GM21515 (cell line): ENCODE data around the gene PLA2G4B.

Experiments used
- ATAC-seq: cut with Tn5 transposase; IDR thresholded peaks from one replicate; pipeline ENCODE4 v1.9.1; 2021; ENCODE audit not compliant: unreplicated experiment

The PLA2G4B gene

GRCh38 chr15:41869770-41870688, 31.4 kb downstream of the PLA2G4B start:
- no peak for ATAC-seq

GRCh38 chr15:41870689-41871081, 32.0 kb downstream of the PLA2G4B start:
- ATAC-seq, result no peak

- no peak for ATAC-seq
These were observed 32.7 kb downstream of the PLA2G4B start for GRCh38 chr15:41871175-41871905.

GRCh38 chr15:41872166-41872747, 33.6 kb downstream of the PLA2G4B start:
- ATAC-seq, result no peak

GRCh38 chr15:41873711-41874110, 35.1 kb downstream of the PLA2G4B start:
- no peak for ATAC-seq

GRCh38 chr15:41874736-41875135, 36.1 kb downstream of the PLA2G4B start:
- ATAC-seq, result no peak

- ATAC-seq, result no peak
These were observed 37.4 kb downstream of the PLA2G4B start for GRCh38 chr15:41876007-41876406.

GRCh38 chr15:41876689-41877088, 38.0 kb downstream of the PLA2G4B start:
- ATAC-seq, result no peak

- no peak for ATAC-seq
These were observed 39.1 kb downstream of the PLA2G4B start for GRCh38 chr15:41877631-41878354.

GRCh38 chr15:41878355-41878699, 39.7 kb downstream of the PLA2G4B start:
- no peak for ATAC-seq

GRCh38 chr15:41879321-41879845, 40.7 kb downstream of the PLA2G4B start:
- no peak for ATAC-seq

GRCh38 chr15:41880156-41880877, 41.7 kb downstream of the PLA2G4B start:
- no peak for ATAC-seq

GRCh38 chr15:41881086-41881485, 42.4 kb downstream of the PLA2G4B start:
- ATAC-seq, result no peak

GRCh38 chr15:41881550-41881919, 42.9 kb downstream of the PLA2G4B start:
- no peak for ATAC-seq

- ATAC-seq, result no peak
These were observed 43.5 kb downstream of the PLA2G4B start for GRCh38 chr15:41881920-41882688.

- ATAC-seq, result no peak
These were observed 44.2 kb downstream of the PLA2G4B start for GRCh38 chr15:41882689-41883483.

- ATAC-seq, result no peak
These were observed 44.8 kb downstream of the PLA2G4B start for GRCh38 chr15:41883484-41883825.

- ATAC-seq, result no peak
These were observed 45.8 kb downstream of the PLA2G4B start for GRCh38 chr15:41884458-41884857.

- ATAC-seq, result no peak
These were observed 46.7 kb downstream of the PLA2G4B start for GRCh38 chr15:41885321-41885720.
